ENCODE data around the gene SLC4A2. TPM values are rescaled to one million over a fixed set of nuclear protein-coding genes. Genes with fewer than 3 reads are reported as not detected.
A peak's percentile ranks its signal among the peaks of the same experiment; 100 is the strongest.

Gene SLC4A2
- total RNA-seq, 1 experiment from 2014 or later, result 1,005 TPM

GRCh38 chr7:151114151-151115090 is 55.0 kb downstream of the SLC4A2 start:
- peak; percentile 66 for DNase-seq (ENCODE audit: low spot score)

GRCh38 chr7:151115121-151115835 is 55.9 kb downstream of the SLC4A2 start:
- DNase-seq (ENCODE audit: low spot score), result peak; percentile 54

GRCh38 chr7:151115836-151116418 is 56.5 kb downstream of the SLC4A2 start:
- peak; percentile 99 for DNase-seq (ENCODE audit: low spot score)

GRCh38 chr7:151116603-151117440 is 57.4 kb downstream of the SLC4A2 start:
- DNase-seq (ENCODE audit: low spot score), result no peak

GRCh38 chr7:151117565-151117964 is 58.2 kb downstream of the SLC4A2 start:
- DNase-seq (ENCODE audit: low spot score), result no peak

GRCh38 chr7:151118108-151119054 is 59.0 kb downstream of the SLC4A2 start:
- DNase-seq (ENCODE audit: low spot score), result no peak

- no peak for DNase-seq (ENCODE audit: low spot score)
Observed at GRCh38 chr7:151119055-151119415, 59.6 kb downstream of the SLC4A2 start.

- no peak for DNase-seq (ENCODE audit: low spot score)
Observed at GRCh38 chr7:151119902-151120301, 60.5 kb downstream of the SLC4A2 start.

GRCh38 chr7:151120896-151121295 is 61.5 kb downstream of the SLC4A2 start:
- DNase-seq (ENCODE audit: low spot score), result no peak

GRCh38 chr7:151121380-151122170 is 62.2 kb downstream of the SLC4A2 start:
- DNase-seq (ENCODE audit: low spot score), result no peak

- no peak for DNase-seq (ENCODE audit: low spot score)
Observed at GRCh38 chr7:151122276-151122675, 62.9 kb downstream of the SLC4A2 start.

- no peak for DNase-seq (ENCODE audit: low spot score)
Observed at GRCh38 chr7:151122796-151123157, 63.4 kb downstream of the SLC4A2 start.

- DNase-seq (ENCODE audit: low spot score), result no peak
Observed at GRCh38 chr7:151123158-151123821, 63.9 kb downstream of the SLC4A2 start.

GRCh38 chr7:151123822-151124464 is 64.6 kb downstream of the SLC4A2 start:
- DNase-seq (ENCODE audit: low spot score), result peak; percentile 99

- DNase-seq (ENCODE audit: low spot score), result no peak
Observed at GRCh38 chr7:151124481-151124880, 65.1 kb downstream of the SLC4A2 start.

- DNase-seq (ENCODE audit: low spot score), result no peak
Observed at GRCh38 chr7:151124899-151125399, 65.6 kb downstream of the SLC4A2 start.

GRCh38 chr7:151125470-151125845 is 66.1 kb downstream of the SLC4A2 start:
- peak; percentile 81 for DNase-seq (ENCODE audit: low spot score)

GRCh38 chr7:151125846-151126481 is 66.6 kb downstream of the SLC4A2 start:
- peak; percentile 36 for DNase-seq (ENCODE audit: low spot score)

Measured in HT-29 (cell line).